IMR-90 (cell line): ENCODE data around the gene PRKN. TPM values are rescaled to one million over a fixed set of nuclear protein-coding genes. Genes with fewer than 3 reads are reported as not detected.

Source experiments
- ATAC-seq: fragments of 200-7000 bp; cut with Tn5 transposase; 2 replicates; pipeline ENCODE4 v1.9.1; 2020; ENCODE audit warnings: low read depth, mild to moderate bottlenecking, moderate library complexity
- BruUV-seq: library from RNA; stranded (reverse); fragments of 400-500 nt; replicated peaks from 2 replicates; lab custom pipeline; 2021; lab: Mats Ljungman, UMichigan
- CTCF ChIA-PET: fragments of 300-600 bp; formaldehyde crosslinking; extraction: SDS; loops from one replicate; lab custom pipeline; 2021; ENCODE audit warnings: antibody characterized with exemption; lab: Yijun Ruan, JAX
- POLR2A ChIA-PET: fragments of 300-600 bp; sonication (Branson Sonifier 250); formaldehyde crosslinking; loops from one replicate; lab custom pipeline; 2022; ENCODE audit warnings: antibody characterized with exemption; ENCODE audit not compliant: unreplicated experiment; lab: Charles Lee
- DNase-seq: peaks from one replicate; pipeline ENCODE4 v3.0.0; 2013
- H2AFZ ChIP-seq: replicated peaks from 2 replicates; pipeline ENCODE3; 2013; ENCODE audit warnings: low read length, mild to moderate bottlenecking; ENCODE audit not compliant: poor library complexity
- H2AK5ac ChIP-seq: 2 replicates; pipeline ENCODE4 v1.6.1; 2013; ENCODE audit warnings: low read depth, low read length, inconsistent platforms
- H2AK9ac ChIP-seq: replicated peaks from 2 replicates; pipeline ENCODE3; 2013; ENCODE audit warnings: mild to moderate bottlenecking, low read depth, low read length, moderate library complexity; ENCODE audit not compliant: poor library complexity
- H2BK120ac ChIP-seq: 2 replicates; pipeline ENCODE4 v1.6.1; 2013; ENCODE audit warnings: low read depth, low read length, inconsistent platforms
- H2BK15ac ChIP-seq: 3 replicates; pipeline ENCODE4 v1.6.1; 2013; ENCODE audit warnings: low read depth, low read length, inconsistent platforms
- H2BK20ac ChIP-seq: 2 replicates; pipeline ENCODE4 v1.6.1; 2013; ENCODE audit warnings: low read depth, mild to moderate bottlenecking, inconsistent platforms, low read length, moderate library complexity
- H2BK5ac ChIP-seq: 2 replicates; pipeline ENCODE4 v1.6.1; 2013; ENCODE audit warnings: mild to moderate bottlenecking, low read depth, low read length, inconsistent platforms; ENCODE audit not compliant: poor library complexity, severe bottlenecking
- H3K14ac ChIP-seq: replicated peaks from 2 replicates; pipeline ENCODE4 v1.6.1; 2013; ENCODE audit warnings: low read depth, low read length, inconsistent platforms
- H3K18ac ChIP-seq: 2 replicates; pipeline ENCODE4 v1.6.1; 2013; ENCODE audit warnings: low read depth, low read length, control low read depth
- H3K23ac ChIP-seq: 2 replicates; pipeline ENCODE4 v1.6.1; 2013; ENCODE audit warnings: low read depth, low read length, inconsistent platforms
- H3K27ac ChIP-seq: 2 replicates; pipeline ENCODE4 v1.5.1; 2013; ENCODE audit warnings: mild to moderate bottlenecking, control low read depth, low read length; ENCODE audit not compliant: insufficient read depth
- H3K27me3 ChIP-seq: 2 replicates; pipeline ENCODE4 v1.6.1; 2013; ENCODE audit warnings: low read length; ENCODE audit not compliant: control insufficient read depth, insufficient read depth
- H3K36me3 ChIP-seq: 2 replicates; pipeline ENCODE4 v1.6.1; 2013; ENCODE audit warnings: low read length, mixed read lengths; ENCODE audit not compliant: control insufficient read depth, insufficient read depth
- H3K4ac ChIP-seq: 2 replicates; pipeline ENCODE4 v1.6.1; 2013; ENCODE audit warnings: low read depth, low read length, inconsistent platforms
- H3K4me1 ChIP-seq: 2 replicates; pipeline ENCODE4 v1.6.1; 2013; ENCODE audit warnings: low read length, mixed read lengths; ENCODE audit not compliant: control insufficient read depth, insufficient read depth
- H3K4me2 ChIP-seq: 2 replicates; pipeline ENCODE4 v1.6.1; 2013; ENCODE audit warnings: low read depth, mild to moderate bottlenecking, control low read depth, low read length, moderate library complexity
- H3K4me3 ChIP-seq: 2 replicates; pipeline ENCODE4 v1.5.1; 2013; ENCODE audit warnings: low read depth, mild to moderate bottlenecking, control low read depth, low read length, moderate library complexity; ENCODE audit not compliant: insufficient read depth
- H3K56ac ChIP-seq: 2 replicates; pipeline ENCODE4 v1.6.1; 2013; ENCODE audit warnings: low read length, inconsistent platforms; ENCODE audit not compliant: insufficient read depth; ENCODE audit errors: extremely low read depth
- H3K79me1 ChIP-seq, 2 experiments: 2 replicates each; pipeline ENCODE4 v1.6.1; 2013; ENCODE audit warnings: low read length in 2 of 2, inconsistent platforms in 1 of 2, low read depth in 1 of 2
- H3K9ac ChIP-seq: 2 replicates; pipeline ENCODE4 v1.6.1; 2013; ENCODE audit warnings: low read depth, low read length, control low read depth
- H3K9me1 ChIP-seq: 2 replicates; pipeline ENCODE4 v1.6.1; 2013; ENCODE audit warnings: low read length, inconsistent platforms; ENCODE audit not compliant: insufficient read depth
- H3K9me3 ChIP-seq: 2 replicates; pipeline ENCODE4 v1.6.1; 2013; ENCODE audit warnings: low read length; ENCODE audit not compliant: control insufficient read depth, insufficient read depth
- H4K20me1 ChIP-seq: 2 replicates; pipeline ENCODE4 v1.6.1; 2013; ENCODE audit warnings: low read length, inconsistent platforms; ENCODE audit not compliant: insufficient read depth
- H4K5ac ChIP-seq: 2 replicates; pipeline ENCODE4 v1.6.1; 2013; ENCODE audit warnings: mild to moderate bottlenecking, low read depth, low read length, control low read depth
- H4K8ac ChIP-seq, 2 experiments: 2 replicates each; pipeline ENCODE4 v1.6.1; 2013; ENCODE audit warnings: low read depth in 2 of 2, low read length in 2 of 2, control low read depth in 1 of 2, inconsistent platforms in 1 of 2
- H4K91ac ChIP-seq: 2 replicates; pipeline ENCODE4 v1.6.1; 2013; ENCODE audit warnings: low read depth, low read length, inconsistent platforms; ENCODE audit not compliant: insufficient read depth
- CTCF ChIP-seq: conservative IDR thresholded peaks from 2 replicates; pipeline ENCODE4 v1.5.1; 2012; ENCODE audit warnings: mild to moderate bottlenecking, low read depth, low read length, improper control_type of control experiment
- ELK1 ChIP-seq: fragments of 150-350 bp; IDR thresholded peaks from 2 replicates; pipeline ENCODE4 v1.6.1; 2016; ENCODE audit warnings: low read depth, mild to moderate bottlenecking, low read length, moderate library complexity, borderline replicate concordance
- FOS ChIP-seq: fragments of 150-350 bp; IDR thresholded peaks from 2 replicates; pipeline ENCODE4 v1.6.1; 2016; ENCODE audit warnings: low read depth, low read length
- RCOR1 ChIP-seq: IDR thresholded peaks from 2 replicates; pipeline ENCODE4 v1.6.1; 2012; ENCODE audit warnings: mild to moderate bottlenecking, low read length, improper control_type of control experiment; ENCODE audit not compliant: insufficient replicate concordance
- SMC3 ChIP-seq: fragments of 150-350 bp; IDR thresholded peaks from 2 replicates; pipeline ENCODE4 v1.6.1; 2016; ENCODE audit warnings: low read depth, mild to moderate bottlenecking, antibody characterized with exemption, low read length, moderate library complexity
- WGBS, 2 experiments: methylation state at CpG; one replicate each; pipeline versions ENCODE4 v1.1.5 to v1.1.7; 2013; ENCODE audit warnings: missing lambda C conversion rate in 2 of 2; ENCODE audit not compliant: insufficient read length in 1 of 2; ENCODE audit errors: extremely low coverage in 2 of 2; 5-methylcytosine and 5-hydroxymethylcytosine counted together
- dilution Hi-C: fragments of 300-500 bp; cut with HindIII; formaldehyde crosslinking; loops from one replicate; pipeline ENCODE4 v1.14.3; 2018; ENCODE audit warnings: low sequenced_read_pairs; ENCODE audit not compliant: unreplicated experiment
- in situ Hi-C: fragments of 300-500 bp; cut with MboI; formaldehyde crosslinking; loops from 3 replicates; pipeline ENCODE4 v1.14.3; 2019; ENCODE audit warnings: low sequenced_read_pairs, inconsistent platforms, mixed read lengths
- intact Hi-C: fragments of 100-400 bp; cut with micrococcal nuclease; formaldehyde crosslinking; loops from 2 replicates; pipeline ENCODE4 v1.10.0; 2022
- polyA plus RNA-seq, 3 experiments: library from polyadenylated mRNA; depleted of rRNA; stranded (reverse); fragments of >200 nt; gene quantifications; 2 replicates each; pipeline ENCODE4 v1.2.3, GENCODE V29; 2012; ENCODE audit warnings: low replicate concordance in 1 of 3
- total RNA-seq: library from RNA; depleted of rRNA; stranded (reverse); fragments of >200 nt; gene quantifications from 2 replicates; pipeline ENCODE4 v1.2.3, GENCODE V29; 2012

The PRKN gene
- total and polyA plus RNA-seq, 2 of the 4 experiments (the other 2 are of a cell fraction) = 0.15 to 0.18 TPM

DNA sequence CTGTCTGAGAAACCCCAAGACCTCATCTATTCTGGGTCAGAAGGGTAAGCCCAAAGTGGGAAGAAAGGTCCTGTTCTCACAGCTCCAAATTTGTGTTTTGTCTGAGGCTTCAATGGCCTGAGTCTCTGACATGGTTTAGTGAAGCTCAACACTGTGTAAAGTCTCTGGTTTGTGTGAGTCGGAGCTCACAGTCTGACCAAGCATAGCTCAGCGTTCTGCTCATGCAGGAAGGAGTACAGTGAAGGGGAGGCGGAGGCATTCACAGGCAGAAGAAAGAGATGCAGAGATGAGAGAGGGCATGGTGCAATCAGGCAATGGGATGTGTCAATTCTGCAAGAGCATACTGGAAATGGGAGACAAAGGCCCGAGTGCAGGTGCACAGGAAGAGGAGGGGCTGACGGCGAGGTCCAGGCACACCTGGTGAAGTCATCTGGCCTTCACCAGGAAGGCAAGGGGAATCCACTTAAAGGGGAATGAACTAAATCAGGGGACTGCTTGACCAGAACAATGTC lies 990.7 kb downstream of the PRKN start:
- H3K14ac ChIP-seq = no peak overlapping the region
- H2AK9ac ChIP-seq = peak overlapping the region; percentile 26
- no peak overlapping the region for H3K18ac ChIP-seq
- H2AFZ ChIP-seq = no peak overlapping the region
- H3K56ac ChIP-seq = no peak overlapping the region
- WGBS, 2 experiments = 55% methylated on average over 6 of the region's 6 CpGs; no CpG with 5 or more reads in 1 of the 2 experiments
- no peak overlapping the region for H3K9ac ChIP-seq
- ATAC-seq (no peak), DNase-seq (no peak)
- POLR2A ChIA-PET = no interaction called here
- H3K9me1 ChIP-seq = no peaks in the 10 kb centered on the region
- H4K5ac ChIP-seq = no peak overlapping the region
- no peak overlapping the region for H4K91ac ChIP-seq
- no peak overlapping the region for H3K27ac ChIP-seq
- H4K8ac ChIP-seq = no peak overlapping the region
- no peak overlapping the region for H2BK120ac ChIP-seq
- no peaks in the 10 kb centered on the region for H3K4me1 ChIP-seq
- dilution Hi-C loops (no loop called here), in situ Hi-C loops (no loop called here), intact Hi-C loops (no loop called here)
- no peaks in the 10 kb centered on the region for H3K79me1 ChIP-seq
- H2BK5ac ChIP-seq = no peak overlapping the region
- no peak overlapping the region for H2BK20ac ChIP-seq
- no peak overlapping the region for H3K4me2 ChIP-seq
- H4K20me1 ChIP-seq = no peaks in the 10 kb centered on the region
- H3K23ac ChIP-seq = no peak overlapping the region
- TF ChIP-seq CTCF = no peak
- no peak for TF ChIP-seq RCOR1
- TF ChIP-seq FOS = no peak
- no peak for TF ChIP-seq SMC3
- TF ChIP-seq ELK1 = no peak
- no peak overlapping the region for H2BK15ac ChIP-seq
- no peak overlapping the region for H2AK5ac ChIP-seq
- CTCF ChIA-PET = interaction anchor here (0.6 kb wide), 1 partner anchor 94 kb away, joined by 3 read pairs; no protein-coding TSS in a partner anchor
- H3K4me3 ChIP-seq = no peak overlapping the region
- peaks cover 17% of the 10 kb centered on the region for H3K9me3 ChIP-seq
- no peaks in the 10 kb centered on the region for H3K27me3 ChIP-seq
- no peaks in the 10 kb centered on the region for H3K36me3 ChIP-seq
- BruUV-seq = no TSS peak
- H3K4ac ChIP-seq = no peak overlapping the region
